Naive thymus-derived CD8-positive, alpha-beta T cell (primary cell): ENCODE results near the gene VPS52. TPM values are rescaled to one million over a fixed set of nuclear protein-coding genes. Genes with fewer than 3 reads are reported as not detected.

Experiments used
- ATAC-seq, 2 donors: fragments of 150-1000 bp; cut with Tn5 transposase in 1 of 2; sonication (Bioruptor Pico), chemical (Tn5 transposase) in 1 of 2; 1 replicate in 1 of 2; 2 replicates in 1 of 2; pipeline ENCODE4 v1.10.0; 2021; ENCODE audit warnings: mild to moderate bottlenecking in 2 of 2, moderate library complexity in 2 of 2
- POLR2A ChIA-PET: fragments of 350-600 bp; sonication (Branson Sonifier 250); formaldehyde crosslinking; loops from one replicate; lab custom pipeline; 2021; ENCODE audit warnings: antibody characterized with exemption; lab: Charles Lee
- DNase-seq, 10 donors: peaks; one replicate each; pipeline versions ENCODE4 v3.0.0 to v3.0.0-alpha.2; 2020 to 2022
- H3K27ac Mint-ChIP-seq, 10 donors: one replicate each; pipeline ENCODE4 v1.8.0; 2020 to 2022; ENCODE audit warnings: mild to moderate bottlenecking in 10 of 10, mixed read lengths in 10 of 10, moderate library complexity in 4 of 10, inconsistent platforms in 1 of 10
- H3K27me3 Mint-ChIP-seq, 5 donors: one replicate each; pipeline ENCODE4 v1.8.0; 2021 to 2022; ENCODE audit warnings: mixed read lengths in 5 of 5
- H3K36me3 Mint-ChIP-seq, 3 donors: one replicate each; pipeline ENCODE4 v1.8.0; 2020 to 2022; ENCODE audit warnings: mixed read lengths in 3 of 3, mild to moderate bottlenecking in 2 of 3, inconsistent platforms in 1 of 3
- H3K4me1 Mint-ChIP-seq, 4 donors: one replicate each; pipeline ENCODE4 v1.8.0; 2021 to 2022; ENCODE audit warnings: mixed read lengths in 4 of 4
- H3K4me3 Mint-ChIP-seq, 10 donors: one replicate each; pipeline ENCODE4 v1.8.0; 2020 to 2022; ENCODE audit warnings: mild to moderate bottlenecking in 10 of 10, mixed read lengths in 10 of 10, moderate library complexity in 6 of 10, inconsistent platforms in 1 of 10
- H3K9me3 Mint-ChIP-seq, 9 donors: one replicate each; pipeline ENCODE4 v1.8.0; 2020 to 2022; ENCODE audit warnings: mixed read lengths in 9 of 9, mild to moderate bottlenecking in 3 of 9, inconsistent platforms in 1 of 9, moderate library complexity in 1 of 9
- polyA plus RNA-seq, 3 donors: library from polyadenylated mRNA; unstranded; fragments of 300-500 nt; fragmentation: Illumina TruSeq; gene quantifications; one replicate each; pipeline ENCODE4 v1.2.3, GENCODE V29; 2021
- total RNA-seq, 8 experiments: library from RNA in 2 of 8; stranded (reverse) in 2 of 8; gene quantifications; one replicate each; pipeline ENCODE4 v1.2.3 and lab custom pipeline; 2021 to 2026

Gene VPS52
- total and polyA plus RNA-seq, 5 experiments from 2014 or later, result 9.3 to 116 (median 19.3) TPM

GRCh38 chr6:33301877-33302276 is 30.2 kb upstream of the VPS52 start:
- ATAC-seq (no peak), DNase-seq (no peak)
- H3K36me3 Mint-ChIP-seq, result peaks cover 0 to 69% (median 4%) of the 10 kb centered on the region in 3 donors
- H3K27me3 Mint-ChIP-seq, result peaks cover 0 to 2% (median 0%) of the 10 kb centered on the region in 5 donors
- peaks cover 0 to 2% (median 0%) of the 10 kb centered on the region in 9 donors for H3K9me3 Mint-ChIP-seq
- peak overlapping the region in 8 of 10 donors; percentile 24 to 97 (median 64) for H3K27ac Mint-ChIP-seq
- peaks cover 28 to 61% (median 56%) of the 10 kb centered on the region in 4 donors for H3K4me1 Mint-ChIP-seq
- POLR2A ChIA-PET, result interaction anchor here (0.6 to 7.4 kb wide), 9 partner anchors 9 to 894 kb away, joined by 4 to 101 read pairs (median 15); partner anchors contain the start of genes B3GALT4, PFDN6, RPS18 and TAPBP
- H3K4me3 Mint-ChIP-seq, result peak overlapping the region in 2 of 10 donors; percentile 29 to 52

- H3K27ac Mint-ChIP-seq, result peak overlapping the region; percentile 94 to 100 (median 99)
- POLR2A ChIA-PET, result interaction anchor here (0.6 to 7.4 kb wide), 27 partner anchors 8 to 328 kb away, joined by 3 to 106 read pairs (median 5); partner anchors contain the start of genes B3GALT4, CUTA, ITPR3 and PFDN6
- ATAC-seq (peak; percentile 82 to 88), DNase-seq (peak; percentile 86 to 95 (median 92))
- peak overlapping the region; percentile 94 to 100 (median 98) for H3K4me3 Mint-ChIP-seq
- H3K27me3 Mint-ChIP-seq, result peaks cover 0 to 2% (median 0%) of the 10 kb centered on the region in 5 donors
- peaks cover 0 to 62% (median 2%) of the 10 kb centered on the region in 3 donors for H3K36me3 Mint-ChIP-seq
- peaks cover 20 to 49% (median 43%) of the 10 kb centered on the region in 4 donors for H3K4me1 Mint-ChIP-seq
- H3K9me3 Mint-ChIP-seq, result peaks cover 0 to 2% (median 0%) of the 10 kb centered on the region in 9 donors
Measured at GRCh38 chr6:33299237-33299944, 27.7 kb upstream of the VPS52 start.

- DNase-seq (peak in 6 of 10 donors; percentile 32 to 82 (median 55)), ATAC-seq (peak; percentile 31 to 38)
- Mint-ChIP-seq H3K9me3 (peaks cover 0 to 2% (median 0%) of the 10 kb centered on the region in 9 donors), H3K36me3 (peaks cover 0 to 62% (median 6%) of the 10 kb centered on the region in 3 donors), H3K27ac (peak within 1 kb of the TSS; percentile 96 to 100 (median 99)), H3K4me1 (peaks cover 19 to 46% (median 43%) of the 10 kb centered on the region in 4 donors), H3K27me3 (peaks cover 0 to 2% (median 0%) of the 10 kb centered on the region in 5 donors), H3K4me3 (peak within 1 kb of the TSS; percentile 94 to 100 (median 98))
- POLR2A ChIA-PET, result interaction anchor here (0.6 to 7.4 kb wide), 24 partner anchors 9 to 330 kb away, joined by 3 to 106 read pairs (median 6); partner anchors contain the start of genes B3GALT4, BRD2, CUTA and ITPR3
Measured at GRCh38 chr6:33298773-33299236, 27.1 kb upstream of the VPS52 start, which contains the start of gene RGL2. Gene RGL2, minus strand, starts transcription at chr6:33298942. Its CDS starts 332 bp downstream, at chr6:33298610.

GRCh38 chr6:33297956-33298772 is 26.5 kb upstream of the VPS52 start:
- peaks cover 0 to 2% (median 0%) of the 10 kb centered on the region in 9 donors for H3K9me3 Mint-ChIP-seq
- ATAC-seq (peak; percentile 26 to 29), DNase-seq (peak; percentile 30 to 82 (median 68))
- peaks cover 0 to 2% (median 0%) of the 10 kb centered on the region in 5 donors for H3K27me3 Mint-ChIP-seq
- H3K4me1 Mint-ChIP-seq, result peaks cover 16 to 43% (median 39%) of the 10 kb centered on the region in 4 donors
- peaks cover 0 to 58% (median 4%) of the 10 kb centered on the region in 3 donors for H3K36me3 Mint-ChIP-seq
- H3K27ac Mint-ChIP-seq, result peak overlapping the region; percentile 93 to 100 (median 98)
- POLR2A ChIA-PET, result interaction anchor here (0.8 to 7.4 kb wide), 20 partner anchors 9 to 330 kb away, joined by 3 to 106 read pairs (median 8); partner anchors contain the start of genes B3GALT4, BRD2, CUTA and PFDN6
- H3K4me3 Mint-ChIP-seq, result peak overlapping the region; percentile 94 to 100 (median 98)

- Mint-ChIP-seq H3K4me3 (peak overlapping the region; percentile 57 to 97 (median 66)), H3K27ac (peak overlapping the region; percentile 43 to 99 (median 88)), H3K27me3 (peaks cover 0 to 2% (median 0%) of the 10 kb centered on the region in 5 donors), H3K36me3 (peaks cover 0 to 58% (median 4%) of the 10 kb centered on the region in 3 donors), H3K4me1 (peaks cover 18 to 43% (median 39%) of the 10 kb centered on the region in 4 donors), H3K9me3 (peaks cover 0 to 2% (median 0%) of the 10 kb centered on the region in 9 donors)
- POLR2A ChIA-PET, result interaction anchor here (1.0 to 7.4 kb wide), 11 partner anchors 8 to 329 kb away, joined by 3 to 106 read pairs (median 13); partner anchors contain the start of genes B3GALT4, BRD2, PFDN6 and RPS18
- DNase-seq (no peak), ATAC-seq (no peak)
Measured at GRCh38 chr6:33297406-33297955, 25.8 kb upstream of the VPS52 start.

GRCh38 chr6:33296797-33297405 is 25.2 kb upstream of the VPS52 start:
- Mint-ChIP-seq H3K4me1 (peaks cover 18 to 42% (median 39%) of the 10 kb centered on the region in 4 donors), H3K4me3 (peak overlapping the region; percentile 59 to 97 (median 69)), H3K27me3 (peaks cover 0 to 2% (median 0%) of the 10 kb centered on the region in 5 donors), H3K9me3 (peaks cover 0 to 2% (median 0%) of the 10 kb centered on the region in 9 donors), H3K27ac (peak overlapping the region; percentile 60 to 99 (median 88)), H3K36me3 (peaks cover 0 to 58% (median 4%) of the 10 kb centered on the region in 3 donors)
- ATAC-seq (no peak), DNase-seq (no peak)
- POLR2A ChIA-PET, result interaction anchor here (1.0 to 7.4 kb wide), 10 partner anchors 8 to 48 kb away, joined by 3 to 106 read pairs (median 44); partner anchors contain the start of genes B3GALT4, PFDN6, RPS18 and TAPBP

GRCh38 chr6:33295621-33296369 is 24.1 kb upstream of the VPS52 start:
- peaks cover 21 to 43% (median 40%) of the 10 kb centered on the region in 4 donors for H3K4me1 Mint-ChIP-seq
- peak overlapping the region in 5 of 10 donors; percentile 20 to 97 (median 72) for H3K4me3 Mint-ChIP-seq
- DNase-seq (no peak), ATAC-seq (no peak)
- POLR2A ChIA-PET, result interaction anchor here (1.1 to 7.4 kb wide), 5 partner anchors 14 to 25 kb away, joined by 5 to 106 read pairs (median 89); partner anchors contain the start of genes B3GALT4, RPS18, TAPBP and VPS52
- peaks cover 0 to 2% (median 0%) of the 10 kb centered on the region in 5 donors for H3K27me3 Mint-ChIP-seq
- peaks cover 0 to 53% (median 4%) of the 10 kb centered on the region in 3 donors for H3K36me3 Mint-ChIP-seq
- H3K27ac Mint-ChIP-seq, result peak overlapping the region in 7 of 10 donors; percentile 60 to 99 (median 89)
- peaks cover 0 to 2% (median 0%) of the 10 kb centered on the region in 9 donors for H3K9me3 Mint-ChIP-seq

- H3K9me3 Mint-ChIP-seq, result no peaks in the 10 kb centered on the region
- peak overlapping the region in 3 of 10 donors; percentile 3 to 80 (median 73) for H3K27ac Mint-ChIP-seq
- POLR2A ChIA-PET, result interaction anchor here (0.9 to 6.1 kb wide), 2 partner anchors 17 to 45 kb away, joined by 3 to 106 read pairs; partner anchors contain the start of gene B3GALT4
- peaks cover 0 to 42% (median 4%) of the 10 kb centered on the region in 3 donors for H3K36me3 Mint-ChIP-seq
- no peak for DNase-seq
- no peak overlapping the region for H3K4me3 Mint-ChIP-seq
- peaks cover 20 to 46% (median 42%) of the 10 kb centered on the region in 4 donors for H3K4me1 Mint-ChIP-seq
- no peak for ATAC-seq
- H3K27me3 Mint-ChIP-seq, result peaks cover 0 to 2% (median 0%) of the 10 kb centered on the region in 5 donors
Measured at GRCh38 chr6:33294086-33294823, 22.6 kb upstream of the VPS52 start.

- POLR2A ChIA-PET, result interaction anchor here (0.6 to 0.9 kb wide), 2 partner anchors 44 to 52 kb away, joined by 3 read pairs; no protein-coding TSS in a partner anchor
- peaks cover 0 to 44% (median 6%) of the 10 kb centered on the region in 3 donors for H3K36me3 Mint-ChIP-seq
- peak overlapping the region in 4 of 10 donors; percentile 8 to 86 (median 29) for H3K27ac Mint-ChIP-seq
- H3K27me3 Mint-ChIP-seq, result peaks cover 0 to 1% (median 0%) of the 10 kb centered on the region in 5 donors
- no peaks in the 10 kb centered on the region for H3K9me3 Mint-ChIP-seq
- peak overlapping the region in 1 of 10 donors; percentile 65 for H3K4me3 Mint-ChIP-seq
- no peak for ATAC-seq
- DNase-seq, result no peak
- peaks cover 20 to 51% (median 48%) of the 10 kb centered on the region in 4 donors for H3K4me1 Mint-ChIP-seq
Measured at GRCh38 chr6:33292996-33293682, 21.5 kb upstream of the VPS52 start.
